Body of pancreas (tissue), 4 donors: ENCODE measurements around the gene CTSS.

Experiments
- CTCF ChIP-seq, 7 experiments: fragments of 450-650 bp in 4 of 7; fragments of 200-600 bp in 3 of 7; sonication (generic) in 3 of 7; IDR thresholded peaks; one replicate each; pipeline ENCODE4 v1.5.1; 2016 to 2019; ENCODE audit warnings: antibody characterized with exemption in 7 of 7
- POLR2A ChIP-seq, 3 donors: fragments of 450-650 bp; IDR thresholded peaks; one replicate each; pipeline ENCODE4 v1.6.1; 2016; ENCODE audit warnings: antibody characterized with exemption in 3 of 3, mild to moderate bottlenecking in 2 of 3

- TF ChIP-seq CTCF (IDR thresholded peaks at IDR 0.05) (no peak), POLR2A (IDR thresholded peaks at IDR 0.05) (no peak)
These were observed 12.2 kb downstream of the CTSS start for GRCh38 chr1:150753416-150753815.
